ENCODE data around the gene SYTL2. TPM values are rescaled to one million over a fixed set of nuclear protein-coding genes. Genes with fewer than 3 reads are reported as not detected.

SYTL2 gene
- total and polyA plus RNA-seq, 8 donors = 2.5 to 12.2 (median 4.0) TPM

GRCh38 chr11:85698195-85698594, 112.7 kb downstream of the SYTL2 start:
- no peak for TF ChIP-seq CTCF (IDR thresholded peaks at IDR 0.05)
- Histone ChIP-seq H3K27me3 (no peaks in the 10 kb centered on the region), H3K27ac (no peak overlapping the region), H3K9me3 (no peaks in the 10 kb centered on the region), H3K4me3 (no peak overlapping the region), H3K36me3 (no peaks in the 10 kb centered on the region), H3K4me1 (no peaks in the 10 kb centered on the region)
- FAIRE-seq (no peak), DNase-seq (no peak), ATAC-seq (no peak)
- intact Hi-C loops (cut with DNase I) = loop anchor here in 1 of 3 donors (10.0 kb wide), 1 partner anchor 587 kb away; no protein-coding TSS in a partner anchor
- WGBS, 2 donors = 64 to 70% methylated on average over 1 of the region's 1 CpG

DNA sequence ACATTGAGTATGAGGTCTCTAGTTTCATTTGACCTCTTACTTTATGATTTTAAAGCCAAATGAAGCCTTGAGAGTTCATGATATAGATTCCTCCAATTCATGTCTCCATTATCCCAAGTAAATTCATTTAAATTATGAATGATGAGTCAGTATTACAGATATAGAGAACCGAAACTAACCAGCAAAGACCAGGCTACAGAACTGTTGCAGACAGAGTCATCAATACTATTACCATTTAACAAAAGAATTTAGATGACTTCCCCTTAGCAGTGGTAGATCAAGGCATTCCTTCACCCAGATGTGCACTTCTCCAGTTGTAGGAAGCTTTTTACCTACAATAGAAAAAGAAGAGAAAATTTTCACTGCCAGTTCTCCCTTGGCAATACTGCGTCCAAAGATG, 113.2 kb downstream of the SYTL2 start:
- DNase-seq (no peak), FAIRE-seq (no peak), ATAC-seq (no peak)
- Histone ChIP-seq H3K36me3 (no peaks in the 10 kb centered on the region), H3K4me3 (no peak overlapping the region), H3K9me3 (no peaks in the 10 kb centered on the region), H3K27ac (no peak overlapping the region), H3K27me3 (no peaks in the 10 kb centered on the region), H3K4me1 (no peaks in the 10 kb centered on the region)
- intact Hi-C loops (cut with DNase I) = loop anchor here in 1 of 3 donors (10.0 kb wide), 1 partner anchor 587 kb away; no protein-coding TSS in a partner anchor
- TF ChIP-seq CTCF (IDR thresholded peaks at IDR 0.05) = no peak
- 79 to 87% methylated on average over 2 of the region's 2 CpGs for WGBS, 2 donors

DNA sequence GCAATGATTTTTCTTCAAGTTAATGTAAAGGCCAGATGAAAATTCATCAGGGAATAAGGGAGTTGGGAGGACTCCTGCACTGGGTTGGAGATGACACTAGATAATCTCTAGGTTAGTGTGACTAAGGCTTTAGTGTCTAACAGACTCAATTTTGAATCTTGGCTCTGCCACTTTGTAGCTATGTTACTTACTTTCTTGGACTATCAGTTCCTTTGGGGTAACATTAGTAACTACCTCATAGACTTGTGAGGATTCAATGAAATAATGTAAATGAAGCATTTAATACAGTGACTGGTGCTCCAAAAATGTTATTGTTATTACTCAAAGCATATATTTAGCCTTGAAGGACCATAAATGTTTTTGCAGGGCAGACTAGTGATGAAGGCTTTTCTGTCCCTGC, 115.4 kb downstream of the SYTL2 start:
- no peak overlapping the region for H3K4me3 ChIP-seq
- ATAC-seq (no peak), DNase-seq (no peak), FAIRE-seq (no peak)
- no peaks in the 10 kb centered on the region for H3K27me3 ChIP-seq
- no peak for TF ChIP-seq CTCF (IDR thresholded peaks at IDR 0.05)
- no peaks in the 10 kb centered on the region for H3K4me1 ChIP-seq
- no peaks in the 10 kb centered on the region for H3K36me3 ChIP-seq
- intact Hi-C loops (cut with DNase I) = loop anchor here in 1 of 3 donors (10.0 kb wide), 1 partner anchor 589 kb away; no protein-coding TSS in a partner anchor
- H3K27ac ChIP-seq = no peak overlapping the region
- H3K9me3 ChIP-seq = no peaks in the 10 kb centered on the region

GRCh38 chr11:85694385-85694980, 116.5 kb downstream of the SYTL2 start:
- no peak for TF ChIP-seq CTCF (IDR thresholded peaks at IDR 0.05)
- Histone ChIP-seq H3K4me1 (no peaks in the 10 kb centered on the region), H3K36me3 (no peaks in the 10 kb centered on the region), H3K27ac (no peak overlapping the region), H3K4me3 (no peak overlapping the region), H3K27me3 (no peaks in the 10 kb centered on the region), H3K9me3 (no peaks in the 10 kb centered on the region)
- intact Hi-C loops (cut with DNase I) = loop anchor here in 1 of 3 donors (10.0 kb wide), 1 partner anchor 590 kb away; no protein-coding TSS in a partner anchor
- FAIRE-seq (no peak), ATAC-seq (peak in 2 of 4 donors; percentile 38 to 55), DNase-seq (no peak)
- 96 to 100% methylated on average over 1 of the region's 1 CpG for WGBS, 2 donors

GRCh38 chr11:85685820-85686459, 125.0 kb downstream of the SYTL2 start, which contains the start of gene CCDC89:
Gene CCDC89, minus strand, starts transcription at chr11:85686195. Its CDS starts 65 bp downstream, at chr11:85686130.
- no peaks in the 10 kb centered on the region for H3K9me3 ChIP-seq
- no peak for TF ChIP-seq CTCF (IDR thresholded peaks at IDR 0.05)
- DNase-seq (peak in 3 of 6 donors; percentile 30 to 55 (median 41)), FAIRE-seq (peak; percentile 77), ATAC-seq (peak; percentile 35 to 86 (median 60))
- H3K27me3 ChIP-seq = no peaks in the 10 kb centered on the region
- intact Hi-C loops (cut with DNase I) = no loop called here
- no peak within 1 kb of the TSS for H3K27ac ChIP-seq
- WGBS, 2 donors = 75 to 85% methylated on average over 13 of the region's 13 CpGs
- H3K36me3 ChIP-seq = no peaks in the 10 kb centered on the region
- H3K4me3 ChIP-seq = no peak within 1 kb of the TSS
- peaks cover 0 to 5% (median 5%) of the 10 kb centered on the region in 3 donors for H3K4me1 ChIP-seq
